ENCODE results near the gene UBXN10. TPM values are rescaled to one million over a fixed set of nuclear protein-coding genes. Genes with fewer than 3 reads are reported as not detected.

Gene UBXN10
- total and polyA plus RNA-seq, 2 donors (not counting 3 experiments of a cell fraction or from before 2014, with no cell fraction given): not detected

DNA sequence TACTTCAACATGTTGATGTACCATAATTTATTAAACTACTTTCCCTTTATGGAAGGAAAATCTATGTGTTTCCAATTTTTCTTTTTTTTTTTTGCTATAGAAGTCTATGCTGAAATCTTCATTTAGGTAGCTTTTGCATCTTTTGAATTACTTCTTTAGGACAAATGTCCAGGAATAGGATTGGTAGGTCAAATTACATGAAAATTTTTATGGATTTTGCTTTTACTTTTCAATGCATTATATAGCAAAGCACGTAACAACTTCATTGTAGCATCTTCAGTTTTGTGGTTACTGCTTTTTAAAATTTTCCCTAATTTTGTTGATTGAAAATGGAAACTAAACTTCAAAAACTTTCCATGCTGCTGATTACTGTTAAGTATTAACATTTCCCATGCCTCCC is 12.4 kb downstream of the UBXN10 start:
- H3K27ac ChIP-seq (ENCODE audit: insufficient read depth, low read depth, low read length): no peak overlapping the region
- DNase-seq (ENCODE audit: low read depth, low spot score) (no peak), FAIRE-seq (no peak)
- H3K4me2 ChIP-seq (ENCODE audit: insufficient read depth, low read length): no peak overlapping the region
- no peak overlapping the region for H2AFZ ChIP-seq (ENCODE audit: low read depth, low read length)
- dilution Hi-C loops (cut with MboI; ENCODE audit: extremely low pct_ligation_motif_present, low sequenced_read_pairs): no loop called here
- no peaks in the 10 kb centered on the region for H3K9me3 ChIP-seq (replicated peaks; ENCODE audit: control insufficient read depth, insufficient read depth, low read length)
- no peaks in the 10 kb centered on the region for H3K4me1 ChIP-seq (ENCODE audit: control insufficient read depth, extremely low read depth, insufficient read depth, low read length)
- H4K20me1 ChIP-seq (replicated peaks; ENCODE audit: control insufficient read depth, extremely low read depth, insufficient read depth, low read length): no peaks in the 10 kb centered on the region
- H3K4me3 ChIP-seq (replicated peaks in 1 of 3; ENCODE audit: insufficient read depth in 1 of 3, low read depth in 1 of 3, low read length in 3 of 3): no peak overlapping the region
- POLR2A ChIA-PET: no interaction called here
- BruUV-seq (replicated peaks): no TSS peak
- TF ChIP-seq MYC (IDR thresholded peaks at IDR 0.05; ENCODE audit: low read depth, low read length) (no peak), FOS (IDR thresholded peaks at IDR 0.05; ENCODE audit: borderline replicate concordance, insufficient read depth, low read length) (no peak), JUN (IDR thresholded peaks at IDR 0.05; ENCODE audit: borderline replicate concordance, insufficient read depth, insufficient read length, low read depth) (no peak), GATA2 (IDR thresholded peaks at IDR 0.05; ENCODE audit: insufficient read depth, insufficient read length, low read depth, low read length) (no peak), POLR2A (IDR thresholded peaks at IDR 0.05; ENCODE audit: low read depth, low read length) (no peak), POLR2AphosphoS5 (IDR thresholded peaks at IDR 0.05; ENCODE audit: insufficient read depth, low read depth, low read length) (no peak), EZH2 (IDR thresholded peaks at IDR 0.05; ENCODE audit: borderline replicate concordance, low read depth, low read length, severe bottlenecking) (no peak)
- TF ChIP-seq, protein P1, sequence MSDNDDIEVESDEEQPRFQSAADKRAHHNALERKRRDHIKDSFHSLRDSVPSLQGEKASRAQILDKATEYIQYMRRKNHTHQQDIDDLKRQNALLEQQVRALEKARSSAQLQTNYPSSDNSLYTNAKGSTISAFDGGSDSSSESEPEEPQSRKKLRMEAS (IDR thresholded peaks at IDR 0.05; ENCODE audit: insufficient read depth, insufficient read length): no peak
- TF ChIP-seq, protein P2, sequence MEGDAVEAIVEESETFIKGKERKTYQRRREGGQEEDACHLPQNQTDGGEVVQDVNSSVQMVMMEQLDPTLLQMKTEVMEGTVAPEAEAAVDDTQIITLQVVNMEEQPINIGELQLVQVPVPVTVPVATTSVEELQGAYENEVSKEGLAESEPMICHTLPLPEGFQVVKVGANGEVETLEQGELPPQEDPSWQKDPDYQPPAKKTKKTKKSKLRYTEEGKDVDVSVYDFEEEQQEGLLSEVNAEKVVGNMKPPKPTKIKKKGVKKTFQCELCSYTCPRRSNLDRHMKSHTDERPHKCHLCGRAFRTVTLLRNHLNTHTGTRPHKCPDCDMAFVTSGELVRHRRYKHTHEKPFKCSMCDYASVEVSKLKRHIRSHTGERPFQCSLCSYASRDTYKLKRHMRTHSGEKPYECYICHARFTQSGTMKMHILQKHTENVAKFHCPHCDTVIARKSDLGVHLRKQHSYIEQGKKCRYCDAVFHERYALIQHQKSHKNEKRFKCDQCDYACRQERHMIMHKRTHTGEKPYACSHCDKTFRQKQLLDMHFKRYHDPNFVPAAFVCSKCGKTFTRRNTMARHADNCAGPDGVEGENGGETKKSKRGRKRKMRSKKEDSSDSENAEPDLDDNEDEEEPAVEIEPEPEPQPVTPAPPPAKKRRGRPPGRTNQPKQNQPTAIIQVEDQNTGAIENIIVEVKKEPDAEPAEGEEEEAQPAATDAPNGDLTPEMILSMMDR (IDR thresholded peaks at IDR 0.05; ENCODE audit: extremely low read depth in 1 of 2, insufficient read depth in 1 of 2, low read depth in 1 of 2, low read length in 2 of 2): no peak
- H3K9ac ChIP-seq (replicated peaks; ENCODE audit: extremely low read depth, insufficient read depth, low read length): no peak overlapping the region
- CTCF ChIA-PET: no interaction called here
- no peaks in the 10 kb centered on the region for H3K79me2 ChIP-seq (ENCODE audit: control insufficient read depth, insufficient read depth, low read length)
- intact Hi-C loops (cut with micrococcal nuclease): no loop called here
- H3K9me1 ChIP-seq (replicated peaks; ENCODE audit: control insufficient read depth, extremely low read depth, insufficient read depth, low read length): no peaks in the 10 kb centered on the region
- H3K36me3 ChIP-seq (ENCODE audit: control insufficient read depth in 2 of 2, extremely low read depth in 1 of 2, insufficient read depth in 2 of 2, low read length in 2 of 2): no peaks in the 10 kb centered on the region
- H3K27me3 ChIP-seq (ENCODE audit: control insufficient read depth in 2 of 2, insufficient read depth in 2 of 2, low read length in 2 of 2): peaks cover 7 to 12% of the 10 kb centered on the region in 2 experiments

Measured in endothelial cell of umbilical vein (primary cell).